Lower lobe of right lung (tissue), 2 donors: ENCODE results near the gene FDX2. TPM values are rescaled to one million over a fixed set of nuclear protein-coding genes. Genes with fewer than 3 reads are reported as not detected.

ENCODE experiments used
- ATAC-seq, 2 donors: fragments of 200-7000 bp; cut with Tn5 transposase; one replicate each; pipeline ENCODE4 v1.9.1; 2020 to 2022; ENCODE audit warnings: mild to moderate bottlenecking in 2 of 2, moderate library complexity in 2 of 2
- DNase-seq: peaks from one replicate; pipeline ENCODE4 v3.0.0-alpha.2; 2020
- H3K27ac ChIP-seq: fragments of 200-600 bp; one replicate; pipeline ENCODE4 v1.8.0; 2022
- H3K27me3 ChIP-seq: fragments of 200-600 bp; one replicate; pipeline ENCODE4 v1.8.0; 2022; ENCODE audit warnings: low read depth
- H3K36me3 ChIP-seq: fragments of 200-600 bp; one replicate; pipeline ENCODE4 v1.8.0; 2022; ENCODE audit warnings: mild to moderate bottlenecking
- H3K4me1 ChIP-seq: fragments of 200-600 bp; one replicate; pipeline ENCODE4 v1.8.0; 2022
- H3K4me3 ChIP-seq: fragments of 200-600 bp; one replicate; pipeline ENCODE4 v1.8.0; 2022; ENCODE audit warnings: mild to moderate bottlenecking
- H3K9me3 ChIP-seq: fragments of 200-600 bp; one replicate; pipeline ENCODE4 v1.8.0; 2022
- intact Hi-C: fragments of 100-400 bp; cut with DNase I; formaldehyde crosslinking; loops from one replicate; pipeline ENCODE4 v1.11.0; 2022
- total RNA-seq: library from RNA; stranded (reverse); fragmentation: NEBNext Ultra II Directional; extraction: Animal tissue kit (Norgen Biotek cat#: 25700); gene quantifications from one replicate; pipeline ENCODE4 v1.2.1, GENCODE V29; 2021
- TF ChIP-seq, protein P1 (sequence below): fragments of 200-600 bp; IDR thresholded peaks from one replicate; pipeline ENCODE4 v1.8.0; 2022; ENCODE audit warnings: antibody characterized with exemption, mild to moderate bottlenecking
- donor health status: DM: no; HTN: yes; CAD: no; lungs with severe emphysema.

Gene FDX2
- total RNA-seq, 1 donor from 2014 or later: 16.8 TPM

GRCh38 chr19:10262771-10263170 is 53.0 kb downstream of the FDX2 start:
- H3K36me3 ChIP-seq: peaks cover 16% of the 10 kb centered on the region
- DNase-seq (no peak), ATAC-seq (no peak)
- TF ChIP-seq, protein P1, sequence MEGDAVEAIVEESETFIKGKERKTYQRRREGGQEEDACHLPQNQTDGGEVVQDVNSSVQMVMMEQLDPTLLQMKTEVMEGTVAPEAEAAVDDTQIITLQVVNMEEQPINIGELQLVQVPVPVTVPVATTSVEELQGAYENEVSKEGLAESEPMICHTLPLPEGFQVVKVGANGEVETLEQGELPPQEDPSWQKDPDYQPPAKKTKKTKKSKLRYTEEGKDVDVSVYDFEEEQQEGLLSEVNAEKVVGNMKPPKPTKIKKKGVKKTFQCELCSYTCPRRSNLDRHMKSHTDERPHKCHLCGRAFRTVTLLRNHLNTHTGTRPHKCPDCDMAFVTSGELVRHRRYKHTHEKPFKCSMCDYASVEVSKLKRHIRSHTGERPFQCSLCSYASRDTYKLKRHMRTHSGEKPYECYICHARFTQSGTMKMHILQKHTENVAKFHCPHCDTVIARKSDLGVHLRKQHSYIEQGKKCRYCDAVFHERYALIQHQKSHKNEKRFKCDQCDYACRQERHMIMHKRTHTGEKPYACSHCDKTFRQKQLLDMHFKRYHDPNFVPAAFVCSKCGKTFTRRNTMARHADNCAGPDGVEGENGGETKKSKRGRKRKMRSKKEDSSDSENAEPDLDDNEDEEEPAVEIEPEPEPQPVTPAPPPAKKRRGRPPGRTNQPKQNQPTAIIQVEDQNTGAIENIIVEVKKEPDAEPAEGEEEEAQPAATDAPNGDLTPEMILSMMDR: no peak
- intact Hi-C loops: no loop called here
- no peak overlapping the region for H3K27ac ChIP-seq
- H3K4me3 ChIP-seq: no peak overlapping the region
- H3K9me3 ChIP-seq: no peaks in the 10 kb centered on the region
- H3K27me3 ChIP-seq: no peaks in the 10 kb centered on the region
- peaks cover 22% of the 10 kb centered on the region for H3K4me1 ChIP-seq

GRCh38 chr19:10260141-10260584 is 55.7 kb downstream of the FDX2 start:
- ATAC-seq (peak; percentile 90 to 92), DNase-seq (peak; percentile 90)
- H3K4me3 ChIP-seq: no peak overlapping the region

More at GRCh38 chr19:10260141-10260584, 55.7 kb downstream of the FDX2 start:
- intact Hi-C loops: no loop called here
- TF ChIP-seq, protein P1: no peak
- peaks cover 42% of the 10 kb centered on the region for H3K36me3 ChIP-seq
- peak overlapping the region; percentile 79 for H3K27ac ChIP-seq
- peaks cover 18% of the 10 kb centered on the region for H3K4me1 ChIP-seq
- no peaks in the 10 kb centered on the region for H3K27me3 ChIP-seq
- no peaks in the 10 kb centered on the region for H3K9me3 ChIP-seq

Other genes starting within 250 kb of the FDX2 start
- gene SHFL, start 229.7 kb downstream of the FDX2 start, total RNA-seq: 43.4 TPM
- gene ANGPTL6, start 213.3 kb downstream of the FDX2 start, total RNA-seq: 0.44 TPM
- 30.8 TPM for gene PPAN, start 209.7 kb downstream of the FDX2 start, total RNA-seq
- 15.6 TPM for gene P2RY11, start 204.3 kb downstream of the FDX2 start, total RNA-seq
- gene EIF3G, start 196.1 kb downstream of the FDX2 start, total RNA-seq: 158 TPM
- gene DNMT1, start 121.1 kb downstream of the FDX2 start, total RNA-seq: 65.5 TPM
- gene S1PR2, start 84.7 kb downstream of the FDX2 start, total RNA-seq: 15.4 TPM
- gene MRPL4, start 63.8 kb downstream of the FDX2 start, total RNA-seq: 40.3 TPM
- 95.9 TPM for gene ICAM1, start 44.9 kb downstream of the FDX2 start, total RNA-seq
- gene ICAM4, start 29.1 kb downstream of the FDX2 start, total RNA-seq: 10.0 TPM
- gene ICAM5, start 26.1 kb downstream of the FDX2 start, total RNA-seq: 15.3 TPM
- gene ZGLP1, start 6.2 kb downstream of the FDX2 start, total RNA-seq: 6.2 TPM
- gene RAVER1, start 17.5 kb upstream of the FDX2 start, total RNA-seq: 29.6 TPM
- 33.0 TPM for gene ICAM3, start 23.6 kb upstream of the FDX2 start, total RNA-seq
- gene TYK2, start 64.6 kb upstream of the FDX2 start, total RNA-seq: 164 TPM
- 154 TPM for gene CDC37, start 87.5 kb upstream of the FDX2 start, total RNA-seq
- gene PDE4A, start 104.5 kb upstream of the FDX2 start, total RNA-seq: 35.9 TPM
- 67.5 TPM for gene KEAP1, start 187.3 kb upstream of the FDX2 start, total RNA-seq
- gene S1PR5, start 201.4 kb upstream of the FDX2 start, total RNA-seq: 2.4 TPM
- 22.9 TPM for gene ATG4D, start 227.9 kb upstream of the FDX2 start, total RNA-seq
- gene KRI1, start 250.0 kb upstream of the FDX2 start, total RNA-seq: 25.2 TPM